Right ventricle myocardium superior (tissue), 1 donor: ENCODE data around the gene AOC2. TPM values are rescaled to one million over a fixed set of nuclear protein-coding genes. Genes with fewer than 3 reads are reported as not detected.

Experiments used
- ATAC-seq: fragments of 200-7000 bp; cut with Tn5 transposase; one replicate; pipeline ENCODE4 v1.9.1; 2020; ENCODE audit warnings: mild to moderate bottlenecking; ENCODE audit not compliant: poor library complexity
- DNase-seq: peaks from one replicate; pipeline ENCODE4 v3.0.0-alpha.2; 2020
- intact Hi-C: fragments of 100-400 bp; cut with DNase I; formaldehyde crosslinking; loops from one replicate; pipeline ENCODE4 v1.11.2; 2022
- total RNA-seq: library from RNA; stranded (reverse); fragmentation: NEBNext Ultra II Directional; extraction: Animal tissue kit (Norgen Biotek cat#: 25700); gene quantifications from one replicate; pipeline ENCODE4 v1.2.1, GENCODE V29; 2021
- donor health status: DM: no; HTN: yes; CAD: no; lungs with severe emphysema.

Gene AOC2
- total RNA-seq, 1 donor from 2014 or later: 0.32 TPM

- no peak for DNase-seq
- ATAC-seq: no peak
- intact Hi-C loops: no loop called here
These were observed 23.2 kb upstream of the AOC2 start for GRCh38 chr17:42821176-42821575.

GRCh38 chr17:42827472-42827871 lies 16.9 kb upstream of the AOC2 start:
- no peak for ATAC-seq
- DNase-seq: no peak
- intact Hi-C loops: no loop called here

GRCh38 chr17:42830971-42831370 lies 13.4 kb upstream of the AOC2 start:
- ATAC-seq (no peak), DNase-seq (no peak)
- intact Hi-C loops: no loop called here

DNA sequence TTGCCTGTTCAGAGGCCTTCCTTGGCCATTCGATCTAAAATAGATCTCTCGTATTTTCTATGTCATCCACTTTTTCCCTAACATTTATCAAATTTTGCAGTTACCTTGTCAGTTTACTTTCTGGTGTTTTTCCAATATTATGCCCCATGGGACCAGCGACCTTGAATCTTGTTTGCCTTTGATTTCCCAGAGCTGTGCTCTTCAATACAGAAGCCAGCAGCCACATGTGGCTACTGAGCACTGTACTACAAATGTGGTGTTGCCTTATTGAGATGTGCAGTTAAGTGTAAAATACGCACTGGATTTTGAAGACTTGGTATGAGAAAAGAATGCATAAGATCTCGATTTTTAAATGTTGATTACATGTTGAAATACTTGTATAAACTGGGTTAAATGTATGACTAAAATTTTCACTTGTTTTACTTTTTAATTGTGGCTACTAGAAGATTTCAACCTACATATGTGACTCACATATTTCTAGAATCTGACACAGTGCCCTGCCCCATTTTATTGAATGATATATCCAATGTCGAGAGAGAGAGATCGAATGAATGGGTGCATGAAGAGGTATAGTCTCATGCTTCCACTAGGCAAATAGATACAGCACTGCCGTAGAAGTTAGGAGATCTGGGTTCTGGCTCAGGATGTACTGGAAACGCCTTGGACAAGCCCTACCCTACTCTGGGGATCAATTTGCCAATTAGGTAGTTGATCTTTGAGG lies 12.0 kb upstream of the AOC2 start:
- no peak for DNase-seq
- no peak for ATAC-seq
- intact Hi-C loops: no loop called here

GRCh38 chr17:42832934-42833766 lies 11.2 kb upstream of the AOC2 start, which contains the start of gene PSME3:
Gene PSME3 (plus strand): TSS chr17:42833397. CDS start chr17:42833632, 235 bp downstream.
- DNase-seq (peak; percentile 96), ATAC-seq (peak; percentile 99)
- intact Hi-C loops: no loop called here

GRCh38 chr17:42833767-42834422 lies 10.5 kb upstream of the AOC2 start:
- ATAC-seq: no peak
- no peak for DNase-seq
- intact Hi-C loops: no loop called here

- intact Hi-C loops: no loop called here
These were observed 8.6 kb upstream of the AOC2 start for GRCh38 chr17:42835732-42836131.

DNA sequence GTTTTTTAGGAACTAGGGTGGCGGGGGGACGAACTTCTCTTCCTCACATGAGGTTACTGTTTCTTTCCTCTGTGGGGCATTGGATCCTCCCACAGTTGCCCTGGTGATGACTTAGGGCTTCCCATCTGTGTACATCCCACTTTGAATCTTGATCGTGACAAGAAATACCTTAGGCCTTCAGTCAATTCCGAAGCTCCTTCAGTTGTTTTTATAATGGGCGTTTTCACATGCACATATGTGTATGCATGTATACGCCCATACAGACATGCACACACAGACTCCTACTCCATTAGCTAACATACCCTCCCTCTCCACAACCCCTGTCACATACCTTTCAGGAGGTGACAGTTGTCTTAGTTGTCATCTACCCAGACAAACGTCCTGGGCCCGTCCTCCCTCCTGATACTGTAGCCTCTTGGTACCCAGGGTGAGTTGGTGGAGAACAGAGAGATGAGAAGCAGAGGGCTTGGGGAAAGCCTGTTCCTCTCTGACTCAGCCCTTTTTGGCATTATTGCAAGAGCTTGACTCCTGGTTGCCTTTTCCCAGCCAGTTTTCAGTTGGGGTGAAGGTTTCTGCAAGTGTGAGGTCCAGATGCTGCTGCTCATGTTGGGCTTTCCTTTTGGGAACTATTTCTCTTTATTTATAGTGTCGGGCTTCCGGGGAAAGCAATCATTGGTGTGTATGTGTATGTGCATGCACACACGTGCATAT lies 2.2 kb upstream of the AOC2 start:
- DNase-seq: no peak
- ATAC-seq: no peak
- intact Hi-C loops: loop anchor here (2.0 kb wide), 2 partner anchors 89 to 97 kb away; no protein-coding TSS in a partner anchor

More at GRCh38 chr17:42835732-42836131, 8.6 kb upstream of the AOC2 start:
- no peak for ATAC-seq
- no peak for DNase-seq

DNA sequence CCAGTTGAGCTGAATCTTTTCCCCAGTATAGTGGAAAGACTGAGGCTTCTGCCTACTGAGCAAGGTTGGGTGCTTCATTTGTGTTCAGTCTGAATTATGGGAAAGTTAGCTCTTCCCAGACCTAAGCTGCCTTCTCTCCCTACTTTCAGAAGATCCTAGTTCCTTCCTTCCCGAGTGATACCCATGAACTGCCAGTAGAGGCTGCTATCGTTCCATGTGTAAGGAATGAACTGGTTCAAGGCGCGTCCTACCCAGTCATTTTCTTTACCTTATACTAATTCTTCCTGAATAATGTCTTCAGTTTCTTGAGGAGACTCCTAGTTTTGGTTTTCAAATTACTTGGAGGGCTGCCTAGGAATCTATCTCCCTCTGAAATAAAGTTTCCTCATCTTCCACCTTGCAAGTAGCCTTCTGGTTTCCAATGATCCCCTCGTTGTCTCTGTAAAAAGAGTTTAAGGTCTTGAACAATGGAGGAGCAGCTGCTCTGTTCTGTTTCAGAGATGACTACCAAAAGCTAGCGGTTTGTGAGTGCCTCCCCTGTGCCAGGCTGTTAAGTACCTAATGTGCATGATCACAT lies 934 bp upstream of the AOC2 start:
- ATAC-seq (peak; percentile 85), DNase-seq (no peak)
- intact Hi-C loops: loop anchor here (2.0 kb wide), 2 partner anchors 87 to 95 kb away; no protein-coding TSS in a partner anchor

DNA sequence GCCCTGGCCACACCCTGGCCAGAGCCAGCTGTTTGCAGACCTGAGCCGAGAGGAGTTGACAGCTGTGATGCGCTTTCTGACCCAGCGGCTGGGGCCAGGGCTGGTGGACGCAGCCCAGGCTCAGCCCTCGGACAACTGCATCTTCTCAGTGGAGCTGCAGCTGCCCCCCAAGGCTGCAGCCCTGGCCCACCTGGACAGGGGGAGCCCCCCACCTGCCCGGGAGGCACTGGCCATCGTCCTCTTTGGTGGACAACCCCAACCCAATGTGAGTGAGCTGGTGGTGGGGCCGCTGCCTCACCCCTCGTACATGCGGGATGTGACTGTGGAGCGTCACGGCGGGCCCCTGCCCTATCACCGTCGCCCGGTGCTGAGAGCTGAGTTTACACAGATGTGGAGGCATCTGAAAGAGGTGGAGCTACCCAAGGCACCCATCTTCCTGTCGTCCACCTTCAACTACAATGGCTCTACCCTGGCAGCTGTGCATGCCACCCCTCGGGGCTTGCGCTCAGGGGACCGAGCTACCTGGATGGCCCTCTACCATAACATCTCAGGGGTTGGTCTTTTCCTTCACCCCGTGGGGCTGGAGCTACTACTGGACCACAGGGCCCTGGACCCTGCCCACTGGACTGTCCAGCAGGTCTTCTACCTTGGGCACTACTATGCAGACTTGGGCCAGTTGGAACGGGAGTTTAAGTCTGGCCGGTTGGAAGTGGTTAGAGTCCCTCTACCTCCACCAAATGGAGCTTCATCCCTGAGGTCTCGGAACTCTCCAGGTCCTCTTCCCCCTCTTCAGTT lies 578 bp downstream of the AOC2 start:
- ATAC-seq (no peak), DNase-seq (no peak)
- intact Hi-C loops: no loop called here

GRCh38 chr17:42845556-42845917 lies 1.2 kb downstream of the AOC2 start:
- intact Hi-C loops: no loop called here
- DNase-seq (no peak), ATAC-seq (no peak)

DNA sequence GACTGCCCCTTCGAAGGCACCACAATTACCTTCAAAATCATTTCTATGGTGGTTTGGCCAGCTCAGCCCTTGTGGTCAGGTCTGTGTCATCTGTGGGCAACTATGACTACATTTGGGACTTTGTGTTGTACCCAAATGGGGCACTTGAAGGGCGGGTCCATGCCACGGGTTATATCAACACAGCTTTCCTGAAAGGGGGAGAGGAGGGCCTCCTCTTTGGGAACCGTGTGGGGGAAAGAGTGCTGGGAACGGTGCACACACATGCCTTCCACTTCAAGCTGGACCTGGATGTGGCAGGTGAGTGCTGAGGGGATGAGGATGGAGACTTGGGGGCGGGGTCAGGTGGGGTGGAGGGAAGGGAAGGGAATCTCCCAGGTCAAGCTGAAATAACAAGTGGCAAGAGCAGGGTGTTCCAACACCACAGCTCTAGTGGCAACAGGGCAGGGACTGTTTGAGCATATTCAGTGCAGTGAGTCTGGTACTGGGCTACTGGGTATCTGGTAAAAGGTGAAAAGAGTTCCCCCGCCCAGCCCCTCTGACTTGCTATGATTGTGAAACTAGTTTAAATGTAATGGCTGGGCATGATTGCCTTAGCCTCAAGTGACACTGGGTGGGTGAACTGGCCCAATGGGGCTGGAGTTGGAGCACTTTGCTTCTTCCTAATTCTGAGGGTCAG lies 1.7 kb downstream of the AOC2 start:
- no peak for DNase-seq
- no peak for ATAC-seq

DNA sequence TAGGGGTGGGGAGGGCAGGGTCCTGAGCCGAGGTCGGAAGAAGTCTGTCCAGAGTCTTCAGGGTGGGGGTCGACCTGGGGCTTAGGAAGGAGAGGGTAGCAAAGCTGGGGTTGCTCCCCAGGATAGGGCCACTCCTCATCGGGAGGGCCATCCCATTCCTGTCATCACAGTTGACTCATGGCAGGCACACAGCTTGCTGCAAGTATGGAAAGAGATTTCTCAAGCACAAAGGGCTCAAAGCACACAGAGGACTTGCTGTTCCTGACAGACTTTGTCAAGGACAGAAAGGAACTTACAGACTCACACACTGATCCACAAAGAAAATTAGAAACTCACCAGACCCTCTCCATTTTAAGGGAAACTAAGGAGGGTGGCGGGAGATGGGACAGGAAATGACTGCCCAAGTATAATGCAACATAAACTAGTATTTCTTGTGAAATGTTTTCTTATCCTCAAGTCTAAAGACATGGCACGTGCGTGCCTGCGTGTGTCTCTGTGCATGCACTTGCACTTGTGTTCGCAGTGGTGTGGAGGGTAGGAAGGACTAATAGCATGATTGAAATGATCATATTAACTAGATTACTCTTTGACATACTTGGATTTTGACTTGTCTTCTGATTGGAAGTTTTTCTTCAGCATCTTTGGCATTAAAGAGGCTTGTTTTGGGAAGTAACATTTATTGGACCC lies 2.4 kb downstream of the AOC2 start:
- ATAC-seq: peak; percentile 29
- intact Hi-C loops: no loop called here
- no peak for DNase-seq

More for the DNA sequence above, 1.7 kb downstream of the AOC2 start:
- intact Hi-C loops: no loop called here

DNA sequence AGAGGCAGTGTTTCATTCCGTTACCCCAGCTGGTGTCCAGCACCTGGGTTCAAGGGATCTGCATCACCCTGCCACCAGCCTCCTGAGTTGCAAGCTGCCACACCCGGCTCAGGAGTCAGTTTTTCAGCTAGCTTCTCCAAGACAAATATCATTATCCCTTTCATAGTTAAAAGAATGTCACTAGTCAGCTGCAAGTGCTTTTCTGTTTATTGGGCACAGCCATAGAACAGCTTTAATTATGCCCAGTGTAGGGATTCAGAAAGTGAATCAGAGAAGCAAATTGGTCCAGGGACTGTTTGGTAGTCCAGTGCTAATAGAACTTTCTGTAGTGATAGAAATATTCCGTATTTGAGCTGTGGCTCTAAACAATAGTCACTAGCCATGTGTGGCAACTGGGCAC lies 3.7 kb downstream of the AOC2 start:
- ATAC-seq: no peak
- intact Hi-C loops: no loop called here
- no peak for DNase-seq

DNA sequence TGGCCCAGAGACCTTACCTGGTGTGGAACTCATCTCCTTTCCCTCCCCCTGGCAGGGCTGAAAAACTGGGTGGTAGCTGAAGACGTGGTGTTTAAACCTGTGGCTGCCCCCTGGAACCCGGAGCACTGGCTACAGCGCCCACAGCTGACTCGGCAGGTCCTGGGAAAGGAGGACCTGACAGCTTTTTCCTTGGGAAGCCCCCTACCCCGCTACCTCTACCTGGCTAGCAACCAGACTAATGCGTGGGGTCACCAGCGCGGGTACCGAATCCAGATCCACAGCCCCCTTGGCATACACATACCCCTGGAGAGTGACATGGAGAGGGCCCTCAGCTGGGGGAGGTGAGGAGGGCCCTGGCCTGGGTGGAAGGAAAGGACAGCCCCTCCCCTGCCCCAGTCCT lies 4.7 kb downstream of the AOC2 start:
- intact Hi-C loops: no loop called here
- DNase-seq (no peak), ATAC-seq (no peak)

DNA sequence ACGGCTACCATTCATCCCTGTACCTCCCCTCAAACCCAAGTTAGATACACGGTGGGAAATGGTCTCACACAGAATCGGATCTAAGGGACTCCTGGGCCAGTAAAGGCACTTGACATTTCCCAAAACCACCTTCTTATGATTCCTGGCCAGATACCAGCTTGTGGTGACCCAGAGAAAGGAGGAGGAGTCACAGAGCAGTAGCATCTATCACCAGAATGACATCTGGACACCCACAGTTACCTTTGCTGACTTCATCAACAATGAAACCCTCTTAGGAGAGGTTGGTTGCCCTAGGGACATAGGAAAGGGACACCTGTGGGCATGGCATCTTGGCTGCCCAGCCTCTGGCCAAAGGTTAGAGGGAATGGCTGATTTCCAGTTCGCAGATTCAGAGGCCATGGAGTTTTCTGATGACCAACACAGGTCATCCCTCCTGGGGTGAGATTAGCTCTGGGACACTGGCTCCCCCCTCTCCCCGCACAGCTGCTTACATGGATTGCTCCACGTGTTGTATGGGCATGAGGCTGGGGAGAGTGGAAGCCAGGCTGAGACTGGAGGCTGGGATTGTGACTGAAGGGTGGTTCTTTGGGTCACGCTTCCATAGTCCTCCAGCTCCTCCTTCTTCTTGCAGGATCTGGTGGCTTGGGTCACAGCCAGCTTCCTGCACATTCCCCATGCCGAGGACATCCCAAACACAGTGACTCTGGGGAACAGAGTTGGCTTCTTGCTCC lies 5.2 kb downstream of the AOC2 start:
- no peak for DNase-seq
- intact Hi-C loops: no loop called here

More for the DNA sequence above, 5.2 kb downstream of the AOC2 start:
- ATAC-seq: peak; percentile 25
